Muscle layer of colon (tissue), 2 donors: ENCODE measurements around the gene SNAP25.

Source experiments
- H3K27ac ChIP-seq: one replicate; pipeline ENCODE4 v1.7.0; 2013; ENCODE audit warnings: low read depth, mild to moderate bottlenecking, low read length, moderate library complexity
- H3K27me3 ChIP-seq, 2 donors: one replicate each; pipeline ENCODE4 v1.7.0; 2013; ENCODE audit warnings: low read length in 2 of 2, mild to moderate bottlenecking in 2 of 2; ENCODE audit not compliant: insufficient read depth in 2 of 2, control insufficient read depth in 1 of 2
- H3K36me3 ChIP-seq: one replicate; pipeline ENCODE4 v1.7.0; 2013; ENCODE audit warnings: mild to moderate bottlenecking, low read length; ENCODE audit not compliant: insufficient read depth
- H3K4me1 ChIP-seq: one replicate; pipeline ENCODE4 v1.7.0; 2013; ENCODE audit warnings: mild to moderate bottlenecking, low read length; ENCODE audit not compliant: insufficient read depth
- H3K4me3 ChIP-seq, 2 donors: one replicate each; pipeline ENCODE4 v1.7.0; 2013; ENCODE audit warnings: low read length in 2 of 2, low read depth in 1 of 2, mild to moderate bottlenecking in 1 of 2, moderate library complexity in 1 of 2
- H3K9ac ChIP-seq: one replicate; pipeline ENCODE4 v1.7.0; 2013; ENCODE audit warnings: low read length
- H3K9me3 ChIP-seq: one replicate; pipeline ENCODE4 v1.7.0; 2013; ENCODE audit warnings: mild to moderate bottlenecking, low read length
- donor health status: abdominal sarcoma.
- donor health status: Adenocarcinoma of cecum.

Gene SNAP25

DNA sequence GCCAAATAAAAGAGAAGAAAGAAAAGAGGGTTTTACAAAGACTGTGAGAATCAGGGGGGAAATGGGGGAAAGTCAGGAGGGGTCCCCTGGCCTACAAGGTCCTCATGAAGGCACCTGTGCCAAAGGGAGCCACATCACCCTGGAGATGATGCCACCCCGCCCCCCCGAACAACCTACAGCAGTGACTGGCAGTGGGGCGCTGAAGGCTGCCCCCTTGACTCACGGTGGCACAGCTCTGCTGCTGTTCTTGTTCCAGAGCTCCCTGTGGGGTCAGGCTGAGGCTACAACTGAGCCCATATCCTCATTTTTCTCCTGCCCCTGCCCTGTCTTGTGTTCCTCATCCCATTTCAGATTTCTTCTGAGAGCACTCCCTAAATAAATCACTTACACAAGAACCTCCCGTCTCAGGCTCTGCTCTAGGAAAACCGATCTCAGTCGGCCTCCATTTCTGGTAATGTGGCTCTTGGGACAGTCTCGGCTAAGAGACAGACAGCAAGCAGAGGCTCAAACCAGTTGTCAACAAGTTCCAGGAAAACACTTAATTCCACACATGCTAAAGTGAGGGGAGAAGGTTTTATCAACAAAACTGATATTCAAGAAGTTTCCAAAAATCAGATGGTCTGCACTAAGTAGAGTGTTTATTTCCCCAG, 105.7 kb downstream of the SNAP25 start:
- Histone ChIP-seq H3K36me3 (no peaks in the 10 kb centered on the region), H3K4me3 (no peak overlapping the region), H3K9ac (no peak overlapping the region), H3K27me3 (no peaks in the 10 kb centered on the region), H3K4me1 (no peaks in the 10 kb centered on the region), H3K9me3 (no peaks in the 10 kb centered on the region), H3K27ac (no peak overlapping the region)

GRCh38 chr20:10328897-10329255, 110.2 kb downstream of the SNAP25 start:
- no peak overlapping the region for H3K27ac ChIP-seq
- no peak overlapping the region for H3K4me3 ChIP-seq

DNA sequence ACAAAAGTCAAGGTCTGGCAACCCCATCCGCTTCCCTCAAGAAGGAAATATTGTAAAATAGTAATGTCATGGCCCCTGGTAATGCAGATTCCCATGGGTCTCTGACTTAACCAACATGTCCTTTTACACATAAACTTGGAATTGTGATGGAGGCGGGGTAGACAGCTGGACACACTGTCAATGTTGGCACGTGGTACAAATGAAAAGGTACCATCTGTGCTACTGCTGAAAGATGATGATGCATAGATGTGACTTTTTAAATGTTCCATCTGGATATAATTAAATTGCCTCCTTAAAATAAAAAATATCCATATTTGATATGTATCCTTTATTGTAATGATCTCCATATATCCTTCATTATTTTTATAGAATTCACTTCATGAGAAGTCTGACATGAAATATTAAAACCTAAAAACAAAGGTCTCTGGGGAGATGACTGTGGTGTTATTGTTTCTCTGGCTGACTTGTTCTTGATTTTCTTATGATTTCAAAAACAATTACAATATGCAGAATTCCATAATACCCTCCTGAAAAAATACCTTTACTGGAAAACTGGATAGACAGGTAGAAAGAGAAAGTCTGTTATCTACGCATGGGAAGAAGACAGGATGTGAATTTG, 110.9 kb downstream of the SNAP25 start:
- Histone ChIP-seq H3K36me3 (no peaks in the 10 kb centered on the region), H3K27me3 (no peaks in the 10 kb centered on the region), H3K4me1 (no peaks in the 10 kb centered on the region), H3K4me3 (no peak overlapping the region), H3K9me3 (no peaks in the 10 kb centered on the region), H3K9ac (no peak overlapping the region), H3K27ac (no peak overlapping the region)

More at GRCh38 chr20:10328897-10329255, 110.2 kb downstream of the SNAP25 start:
- H3K27me3 ChIP-seq: no peaks in the 10 kb centered on the region
- no peaks in the 10 kb centered on the region for H3K9me3 ChIP-seq
- no peak overlapping the region for H3K9ac ChIP-seq
- H3K36me3 ChIP-seq: no peaks in the 10 kb centered on the region
- no peaks in the 10 kb centered on the region for H3K4me1 ChIP-seq

- no peaks in the 10 kb centered on the region for H3K27me3 ChIP-seq
- H3K9ac ChIP-seq: no peak overlapping the region
- no peak overlapping the region for H3K4me3 ChIP-seq
- H3K27ac ChIP-seq: no peak overlapping the region
- H3K36me3 ChIP-seq: no peaks in the 10 kb centered on the region
- H3K4me1 ChIP-seq: no peaks in the 10 kb centered on the region
- H3K9me3 ChIP-seq: no peaks in the 10 kb centered on the region
Measured at GRCh38 chr20:10330071-10330470, 111.4 kb downstream of the SNAP25 start.

DNA sequence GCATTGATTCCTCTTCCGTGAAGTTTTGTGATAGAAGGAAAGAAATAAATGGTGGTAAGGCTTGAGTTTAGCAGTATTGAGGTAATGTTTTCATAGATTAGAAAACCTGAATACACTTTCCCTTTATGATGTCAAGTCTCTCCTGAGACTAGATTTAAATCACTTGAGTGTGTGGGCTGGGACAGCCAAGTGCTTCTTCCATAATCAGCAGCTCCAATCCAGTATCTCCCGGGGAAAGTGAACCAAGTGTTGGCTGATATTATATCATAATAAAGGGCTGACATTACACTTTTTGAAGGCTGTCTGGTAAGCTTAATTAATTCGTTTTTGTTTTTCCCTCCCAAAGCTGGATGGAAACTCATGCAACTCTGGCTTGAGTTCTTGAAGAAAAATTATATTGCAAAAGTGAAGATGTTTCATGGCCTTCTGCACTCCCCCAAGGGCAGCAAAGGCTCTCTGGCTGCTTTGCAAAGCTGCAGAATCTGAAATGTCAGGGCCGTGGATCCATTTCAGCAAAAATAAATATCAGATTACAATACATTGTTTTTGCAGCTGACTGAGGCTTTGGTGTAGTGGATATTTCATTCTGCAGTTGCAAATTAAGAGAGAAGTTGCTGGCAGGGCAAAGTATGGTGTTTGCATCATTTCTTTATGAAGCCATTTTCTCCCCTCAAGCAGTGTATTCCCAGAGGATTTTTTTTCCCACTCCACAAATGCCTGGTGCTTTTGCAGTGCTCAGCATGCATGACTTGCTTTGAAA, 114.2 kb downstream of the SNAP25 start:
- Histone ChIP-seq H3K27me3 (no peaks in the 10 kb centered on the region), H3K36me3 (no peaks in the 10 kb centered on the region), H3K9ac (no peak overlapping the region), H3K4me1 (no peaks in the 10 kb centered on the region), H3K9me3 (no peaks in the 10 kb centered on the region), H3K4me3 (no peak overlapping the region), H3K27ac (no peak overlapping the region)

DNA sequence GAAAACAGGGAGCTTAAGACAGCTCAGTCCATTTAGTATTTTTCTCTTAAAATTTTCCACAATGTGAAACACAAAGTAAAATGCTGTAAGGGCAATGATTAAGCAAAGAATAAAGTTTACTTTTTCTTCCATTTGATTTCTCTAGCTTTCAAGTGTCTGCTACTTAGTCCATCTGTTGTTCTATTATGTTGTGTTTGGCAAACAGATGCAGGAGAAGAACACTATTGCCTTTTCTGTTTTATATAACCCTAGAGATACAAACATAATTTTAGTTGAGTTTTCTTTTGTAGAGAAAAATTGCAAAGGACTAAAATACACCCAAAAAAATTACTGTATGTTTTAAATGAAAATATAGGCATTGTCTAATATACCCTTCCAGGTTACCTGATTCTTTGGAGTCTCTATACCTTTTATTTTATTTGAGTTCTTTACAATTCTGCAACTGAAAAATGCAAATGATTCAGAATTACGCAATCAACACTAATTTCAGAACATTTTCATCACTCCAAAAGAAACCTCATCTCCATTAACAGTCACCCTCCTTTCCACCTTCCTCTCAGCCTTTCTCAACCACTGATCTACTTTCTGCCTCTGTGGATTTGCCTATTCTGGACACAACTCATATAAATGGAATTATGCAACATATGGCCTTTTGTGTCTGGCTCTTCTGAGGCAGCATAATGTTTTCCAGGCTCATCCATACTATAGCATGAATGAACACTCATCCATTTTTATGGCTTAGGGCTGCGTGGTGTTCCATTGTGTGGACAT, 118.5 kb downstream of the SNAP25 start:
- Histone ChIP-seq H3K4me3 (no peak overlapping the region), H3K27ac (no peak overlapping the region), H3K9me3 (no peaks in the 10 kb centered on the region), H3K9ac (no peak overlapping the region), H3K4me1 (no peaks in the 10 kb centered on the region), H3K27me3 (no peaks in the 10 kb centered on the region), H3K36me3 (no peaks in the 10 kb centered on the region)

- Histone ChIP-seq H3K4me3 (no peak overlapping the region), H3K27ac (no peak overlapping the region), H3K36me3 (no peaks in the 10 kb centered on the region), H3K9me3 (no peaks in the 10 kb centered on the region), H3K9ac (no peak overlapping the region), H3K4me1 (no peaks in the 10 kb centered on the region), H3K27me3 (no peaks in the 10 kb centered on the region)
Measured at GRCh38 chr20:10338426-10339180, 120.0 kb downstream of the SNAP25 start.

DNA sequence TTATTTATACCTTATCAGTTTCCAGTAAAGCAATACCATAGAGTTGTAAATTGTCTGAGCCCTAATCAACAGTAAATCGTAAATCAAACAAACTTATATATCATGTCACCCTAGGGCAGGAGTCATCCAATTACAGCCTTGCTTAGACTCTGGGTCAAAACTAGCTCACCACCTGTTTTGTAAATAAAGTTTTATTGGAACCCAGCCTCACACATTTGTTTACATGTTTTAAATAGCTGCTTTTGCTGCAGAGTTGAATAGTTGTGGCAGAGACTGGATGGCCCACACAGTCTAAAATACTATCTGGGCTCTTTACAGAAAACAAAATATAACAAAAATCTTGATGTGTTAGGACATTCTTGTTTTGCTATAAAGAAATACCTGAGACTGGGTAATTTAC, 121.0 kb downstream of the SNAP25 start:
- no peaks in the 10 kb centered on the region for H3K27me3 ChIP-seq
- H3K4me1 ChIP-seq: no peaks in the 10 kb centered on the region
- H3K27ac ChIP-seq: no peak overlapping the region
- H3K36me3 ChIP-seq: no peaks in the 10 kb centered on the region
- no peak overlapping the region for H3K9ac ChIP-seq
- H3K4me3 ChIP-seq: no peak overlapping the region
- H3K9me3 ChIP-seq: no peaks in the 10 kb centered on the region

DNA sequence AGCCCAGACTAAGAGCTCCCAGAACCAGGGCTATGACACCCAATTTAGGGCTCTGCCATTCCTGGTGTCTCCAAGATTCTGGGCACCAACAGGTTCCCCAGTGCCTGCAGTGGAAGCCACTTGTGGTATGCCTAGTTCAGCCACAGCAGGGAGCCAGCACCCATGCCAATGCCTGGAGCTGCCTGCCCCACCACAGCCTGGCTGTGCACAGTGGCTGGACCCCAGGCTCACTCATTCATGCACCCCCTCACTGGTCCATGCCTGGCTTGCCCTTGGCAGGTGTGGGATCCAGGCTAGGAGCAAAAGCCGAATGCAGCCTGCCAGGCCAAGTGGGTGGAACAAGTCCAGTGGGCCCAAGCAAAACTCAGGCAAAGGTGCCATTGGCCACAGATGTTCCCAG, 123.5 kb downstream of the SNAP25 start:
- Histone ChIP-seq H3K4me3 (no peak overlapping the region), H3K27me3 (no peaks in the 10 kb centered on the region), H3K9ac (no peak overlapping the region), H3K36me3 (no peaks in the 10 kb centered on the region), H3K4me1 (no peaks in the 10 kb centered on the region), H3K27ac (no peak overlapping the region), H3K9me3 (no peaks in the 10 kb centered on the region)

DNA sequence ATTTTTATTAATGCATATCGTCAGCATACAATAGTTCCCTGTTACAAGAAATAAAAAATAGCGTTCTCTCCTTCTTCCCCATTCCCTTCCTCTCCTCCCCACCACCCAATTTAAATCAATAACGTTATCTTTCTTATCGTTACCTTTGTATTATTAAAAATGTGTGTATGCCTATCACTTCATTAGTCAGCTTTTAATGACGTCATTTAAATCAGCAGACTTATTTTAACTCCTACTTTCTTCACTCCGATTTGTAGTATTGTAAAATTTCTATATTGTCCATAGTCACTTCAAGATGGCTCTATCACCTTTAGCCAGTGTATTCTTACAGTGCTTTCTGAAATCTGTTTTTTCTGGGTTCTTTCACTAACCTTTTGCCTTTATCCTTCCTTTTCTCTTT, 126.3 kb downstream of the SNAP25 start:
- Histone ChIP-seq H3K4me1 (no peaks in the 10 kb centered on the region), H3K9me3 (no peaks in the 10 kb centered on the region), H3K36me3 (no peaks in the 10 kb centered on the region), H3K27me3 (no peaks in the 10 kb centered on the region), H3K4me3 (no peak overlapping the region), H3K27ac (no peak overlapping the region), H3K9ac (no peak overlapping the region)
